SIG-M5 (cell line): Measurements from ENCODE around the gene SLK.

Experiments used
- DNase-seq: peaks from one replicate; lab custom pipeline; 2025; lab: John Stamatoyannopoulos, UW

Gene SLK

DNA sequence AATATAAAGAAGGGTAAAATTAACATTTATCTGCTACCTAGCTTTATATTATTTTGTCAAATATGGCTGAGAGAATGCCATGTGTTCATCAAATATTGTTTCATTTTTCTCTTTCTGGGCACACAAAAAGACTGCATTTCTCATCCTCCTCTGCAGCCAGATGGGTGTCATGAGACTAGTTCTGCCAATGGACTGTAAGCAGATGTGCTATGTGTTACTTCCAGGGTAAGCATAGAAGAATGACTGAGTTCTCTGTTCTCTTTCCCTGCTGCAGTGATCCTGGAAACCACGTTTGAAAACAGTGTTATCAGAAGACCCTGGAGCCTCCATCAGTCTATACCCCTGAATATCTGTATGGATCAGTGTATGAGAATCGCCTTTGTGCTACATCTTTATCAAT, 24.1 kb upstream of the SLK start:
- DNase-seq: no peak

DNA sequence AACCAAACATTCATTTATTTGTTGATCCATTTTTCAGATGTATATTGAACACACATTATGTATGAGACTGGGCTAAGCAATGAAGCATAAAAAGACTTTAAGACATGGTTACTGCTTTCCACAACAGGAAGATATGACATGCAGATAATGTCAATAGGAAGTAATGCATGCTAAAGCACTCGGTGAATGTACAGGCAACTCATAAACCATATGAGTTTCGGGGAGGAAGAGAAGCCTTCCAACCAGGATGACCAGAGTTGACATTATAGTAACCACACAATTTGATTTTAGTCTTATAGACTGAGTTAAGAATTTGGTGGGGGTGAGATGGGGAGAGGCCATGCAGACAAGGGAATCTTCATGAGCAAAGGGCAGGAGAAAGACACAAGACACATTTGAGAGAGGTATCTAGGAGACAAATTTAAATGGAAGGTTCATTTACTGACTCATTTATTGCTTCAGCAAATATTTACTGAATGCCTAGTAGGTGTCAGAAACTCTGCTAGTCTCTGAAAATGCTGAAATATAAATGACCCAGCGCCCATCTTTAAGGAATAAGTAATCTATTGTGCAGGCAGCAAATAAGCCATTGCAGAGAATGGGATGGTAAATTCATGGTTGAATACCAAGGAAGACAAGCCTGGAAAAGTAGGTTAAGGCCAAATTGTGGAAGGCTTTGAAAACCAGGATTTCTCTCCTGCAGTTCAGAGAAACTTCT, 19.0 kb upstream of the SLK start:
- DNase-seq: no peak

DNA sequence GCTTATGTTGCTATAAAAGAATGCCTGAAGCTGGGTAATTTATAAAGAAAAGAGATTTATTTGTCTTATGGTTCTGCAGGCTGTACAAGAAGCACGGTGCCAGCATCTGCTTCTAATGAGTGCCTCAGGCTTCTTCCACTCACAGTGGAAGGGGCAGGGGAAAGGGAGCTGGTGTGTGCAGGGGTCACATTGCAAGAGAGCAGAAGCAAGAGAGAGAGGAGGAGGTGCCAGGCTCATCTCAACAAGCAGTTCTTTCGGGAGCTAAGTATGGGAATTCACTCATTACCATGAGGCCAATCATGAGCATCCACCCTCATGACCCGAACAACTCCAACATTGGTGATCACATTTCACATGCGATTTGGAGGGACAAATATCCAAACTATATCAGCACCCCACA, 17.2 kb upstream of the SLK start:
- DNase-seq: no peak

DNA sequence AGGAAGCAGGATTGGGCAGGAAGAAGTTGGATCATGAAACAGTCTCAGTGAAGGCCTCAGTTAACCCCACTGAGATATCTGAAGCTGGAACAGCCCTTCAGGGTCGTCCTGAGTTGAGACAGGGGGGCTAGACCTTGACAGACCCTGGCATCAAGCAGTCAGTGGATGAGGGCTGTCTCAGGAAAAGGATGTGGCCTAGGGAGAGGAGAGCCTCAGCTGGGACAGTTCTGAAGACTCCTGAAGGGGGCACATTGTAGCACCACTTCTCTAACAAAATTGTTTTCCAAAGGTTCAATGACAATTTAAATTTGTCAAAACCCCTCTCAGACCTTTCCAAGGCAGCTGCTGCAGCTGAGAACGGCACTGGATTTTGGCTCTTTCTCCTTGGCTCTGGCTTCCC, 15.8 kb upstream of the SLK start:
- no peak for DNase-seq

DNA sequence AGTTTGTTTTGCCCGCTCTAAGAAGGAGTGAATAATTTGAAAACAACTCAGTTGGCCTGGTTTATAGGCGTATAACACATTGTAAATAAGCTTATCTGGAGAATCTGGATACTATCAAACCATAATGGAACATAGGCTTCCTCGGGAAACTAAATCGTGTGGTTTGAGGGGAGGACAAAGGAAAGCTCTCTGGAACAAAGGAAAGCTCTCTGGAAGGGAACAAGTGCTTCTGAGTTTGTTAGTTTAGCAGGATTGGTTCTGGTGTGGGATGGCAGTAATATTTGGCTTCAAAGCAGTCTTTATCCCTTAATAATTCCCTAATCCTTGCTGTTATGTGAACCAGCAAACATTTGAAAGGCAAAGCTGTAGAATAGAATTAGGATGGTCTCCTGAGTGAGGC, 15.0 kb upstream of the SLK start:
- no peak for DNase-seq

DNA sequence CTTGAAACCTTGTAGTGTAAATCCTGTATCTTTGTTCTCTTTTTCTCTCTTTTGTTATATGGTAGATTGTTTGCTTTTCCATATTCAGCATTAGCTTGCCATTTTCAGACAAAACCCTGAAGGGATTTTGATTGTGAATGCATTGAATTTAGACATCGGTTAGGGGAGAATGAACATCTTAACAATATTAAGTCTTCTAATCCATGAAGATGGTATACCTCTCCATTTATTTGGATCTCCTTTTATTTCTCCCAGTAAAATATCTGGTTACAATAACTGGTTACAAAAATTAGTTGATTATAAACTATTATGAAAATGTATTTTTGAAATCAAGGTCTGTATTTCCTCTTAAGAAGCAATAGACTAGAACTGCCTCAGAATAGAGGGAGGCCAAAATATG, 12.4 kb upstream of the SLK start:
- DNase-seq: no peak

DNA sequence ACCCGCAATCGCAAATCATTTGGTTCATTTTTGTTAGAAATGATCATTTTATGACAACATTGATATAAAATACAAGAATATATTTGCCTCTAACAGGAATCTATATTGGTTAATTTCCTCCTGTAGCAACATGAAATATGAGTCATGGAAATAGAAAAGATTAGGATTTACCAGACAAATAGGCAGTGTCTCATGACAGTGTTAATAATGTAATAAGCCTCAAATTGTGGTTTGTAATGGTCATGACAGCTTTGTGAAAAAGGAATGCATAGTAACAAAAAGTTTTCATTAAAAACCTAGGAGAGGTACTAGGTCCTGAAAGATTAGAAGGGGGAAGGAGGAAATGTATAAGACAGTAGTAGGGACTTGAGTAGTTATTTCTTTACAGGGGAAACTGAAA, 7.9 kb upstream of the SLK start:
- DNase-seq: no peak

DNA sequence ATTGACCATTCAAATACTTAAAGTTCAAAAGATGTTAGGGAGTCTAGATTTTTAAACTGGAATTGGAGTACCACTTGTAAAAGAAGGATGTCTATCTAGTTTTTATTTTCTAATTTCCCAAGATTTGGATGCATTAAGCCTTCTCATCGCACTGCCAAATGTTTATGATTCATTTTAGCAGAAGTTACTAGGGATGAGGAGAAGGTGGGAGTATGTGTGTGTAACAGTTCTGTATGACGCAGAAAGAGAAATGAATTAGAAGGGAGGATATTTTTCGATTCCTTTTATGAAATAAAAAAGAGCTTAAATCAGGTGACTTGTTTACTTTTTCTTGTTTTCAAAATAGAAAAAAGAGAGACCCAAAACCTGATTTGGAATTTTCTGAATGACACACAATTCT, 6.8 kb upstream of the SLK start:
- no peak for DNase-seq

DNA sequence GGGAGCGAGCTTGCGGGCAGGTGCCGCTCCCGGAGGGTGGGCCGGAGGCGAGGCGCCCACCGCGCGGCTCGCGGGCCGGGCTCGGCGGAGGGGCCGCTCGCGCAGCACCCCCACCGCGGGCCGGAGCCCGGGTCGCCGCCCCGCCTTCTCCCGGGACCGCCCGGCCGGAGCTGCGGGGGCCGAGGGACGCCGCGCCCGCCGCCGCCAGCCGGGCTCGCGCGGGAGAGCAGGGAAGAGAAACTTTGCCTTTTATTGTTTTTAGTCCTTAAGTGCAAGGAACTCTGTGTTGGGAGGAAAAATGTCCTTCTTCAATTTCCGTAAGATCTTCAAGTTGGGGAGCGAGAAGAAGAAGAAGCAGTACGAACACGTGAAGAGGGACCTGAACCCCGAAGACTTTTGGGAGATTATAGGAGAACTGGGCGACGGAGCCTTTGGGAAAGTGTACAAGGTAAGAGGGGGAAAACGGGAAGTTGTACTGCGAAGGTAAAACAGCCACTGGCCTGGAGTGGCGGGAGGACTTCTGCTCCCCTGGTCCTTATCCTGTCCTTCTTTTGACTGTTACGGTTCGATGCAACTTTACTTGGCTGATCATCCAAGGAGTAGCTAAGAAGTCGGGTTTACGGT, 620 bp downstream of the SLK start:
- DNase-seq: no peak

DNA sequence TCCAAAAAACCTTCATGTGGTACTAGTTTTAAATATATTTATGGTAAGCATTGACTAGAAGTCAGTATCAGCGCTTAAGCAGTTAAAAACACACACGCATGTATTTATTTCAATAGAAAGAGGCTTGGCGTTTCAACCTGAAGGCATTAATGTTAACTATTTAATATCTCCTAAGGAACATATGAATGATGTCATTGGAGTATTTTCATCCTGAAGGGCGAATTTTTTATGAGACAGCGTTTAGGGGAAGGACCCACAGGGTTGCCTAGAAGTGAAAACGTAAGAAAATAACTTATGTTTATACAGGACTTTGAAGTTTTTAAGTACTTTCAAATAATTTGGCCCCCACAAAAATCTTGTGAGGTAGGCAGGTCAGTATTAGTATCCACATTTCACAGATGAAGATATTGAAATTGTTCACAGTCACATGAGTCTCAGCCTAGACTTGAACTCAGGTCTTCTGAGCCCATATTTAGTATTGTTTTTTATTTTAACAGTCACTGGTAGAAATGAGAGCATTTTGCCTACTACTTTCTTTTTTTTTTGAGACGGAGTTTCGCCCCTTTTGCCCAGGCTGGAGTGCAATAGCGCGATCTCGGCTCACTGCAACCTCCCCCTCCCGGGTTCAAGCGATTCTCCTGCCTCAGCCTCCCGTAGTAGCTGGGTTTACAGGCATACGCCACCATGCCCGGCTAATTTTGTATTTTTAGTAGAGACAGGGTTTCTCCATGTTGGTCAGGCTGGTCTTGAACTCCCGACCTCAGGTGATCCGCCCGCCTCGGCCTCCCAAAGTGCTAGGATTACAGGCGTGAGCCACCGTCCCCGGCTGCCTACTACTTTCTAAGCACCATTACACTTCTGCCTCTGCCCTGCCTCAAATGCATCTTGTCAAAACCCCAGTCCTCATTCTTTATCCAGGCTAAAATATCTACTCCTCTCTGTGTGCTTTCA, 1.8 kb downstream of the SLK start:
- no peak for DNase-seq

DNA sequence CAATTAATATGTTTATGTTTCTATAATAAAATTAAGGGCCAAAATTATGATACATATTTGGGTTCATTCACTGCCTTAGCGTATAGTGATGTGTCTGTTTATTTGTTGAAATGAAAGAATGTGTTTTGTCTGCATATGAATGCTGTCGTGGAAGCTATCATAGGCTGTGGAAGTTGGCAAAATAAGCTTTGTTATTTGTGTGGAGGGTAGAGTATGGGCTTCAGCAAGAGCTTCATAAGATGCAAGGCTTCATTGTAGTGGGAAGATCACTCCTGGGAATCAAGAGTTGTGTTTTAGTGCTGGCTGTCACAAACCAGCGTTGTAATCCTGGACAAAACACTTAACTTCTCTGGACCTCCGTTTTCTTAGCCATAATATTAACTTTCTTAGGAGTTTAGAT, 2.5 kb downstream of the SLK start:
- DNase-seq: no peak

DNA sequence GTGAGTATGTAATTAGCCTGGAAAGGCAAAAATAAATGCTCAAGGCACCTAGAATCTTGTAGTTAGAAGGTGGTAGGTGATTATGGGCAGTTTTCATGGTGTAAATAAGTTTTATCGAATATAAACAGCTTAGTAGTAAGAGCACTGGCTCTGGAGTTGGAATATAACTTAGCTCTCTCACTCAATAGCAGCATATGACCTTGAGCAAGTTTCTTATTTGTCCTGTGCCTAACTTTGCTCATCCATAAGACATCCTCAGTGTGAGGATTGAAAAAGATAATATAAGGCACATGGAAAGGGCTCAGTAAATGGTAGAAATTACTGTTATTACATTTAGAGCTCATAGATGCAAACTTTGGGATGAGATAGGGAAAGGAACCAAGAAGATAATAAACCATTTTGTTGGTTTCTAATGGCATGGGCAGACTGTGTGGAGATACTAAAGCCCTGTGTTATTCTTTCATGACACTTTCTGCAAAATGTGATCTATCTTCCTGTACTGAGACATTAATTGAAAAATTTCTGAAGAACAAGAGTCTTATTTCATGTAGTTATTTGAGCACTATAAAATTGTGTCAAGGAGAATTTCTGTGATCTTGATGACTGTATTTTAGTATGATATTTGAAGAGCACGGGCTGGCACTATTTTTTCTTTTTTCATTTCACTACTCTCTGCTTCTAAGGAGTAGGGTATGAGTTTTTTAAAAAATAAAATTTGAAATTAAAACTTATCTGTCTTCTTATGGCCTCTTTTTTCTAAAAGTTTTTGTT, 3.1 kb downstream of the SLK start:
- no peak for DNase-seq

DNA sequence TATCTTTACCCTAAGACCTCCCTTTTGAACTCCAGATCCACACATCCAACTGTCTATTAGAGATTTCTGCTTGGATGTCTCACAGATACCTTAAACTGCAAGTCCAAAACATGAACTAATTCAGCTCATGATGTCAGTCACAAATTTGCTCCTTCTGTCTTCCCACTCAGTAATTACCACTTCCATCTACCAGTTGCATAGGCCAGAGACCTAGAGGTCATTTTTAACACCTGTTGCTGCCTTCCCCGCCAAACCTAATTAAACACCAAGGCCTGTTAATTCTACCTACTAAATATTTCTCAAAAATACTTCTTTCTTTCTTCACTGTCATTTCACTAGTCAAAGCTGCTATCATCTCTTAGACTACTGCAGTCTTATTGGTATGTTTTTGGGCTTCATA, 8.2 kb downstream of the SLK start:
- DNase-seq: no peak

DNA sequence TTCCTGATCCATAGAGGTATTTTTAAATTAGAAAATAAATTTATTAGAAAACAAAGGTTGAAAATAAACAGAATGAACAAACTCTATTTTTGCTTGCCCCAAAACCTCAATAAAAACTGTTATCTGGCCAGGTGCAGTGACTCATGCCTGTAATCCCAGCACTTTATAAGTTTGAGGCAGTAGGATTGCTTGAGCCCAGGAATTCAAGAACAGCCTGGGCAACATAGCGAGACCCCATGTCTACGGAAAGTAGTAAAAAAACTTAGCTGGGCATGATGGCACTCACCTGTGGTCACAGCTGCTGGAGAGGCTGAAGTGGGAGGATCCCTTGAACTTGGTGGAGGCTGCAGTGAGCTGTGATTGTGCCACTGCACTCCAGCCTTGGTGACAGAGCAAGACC, 10.3 kb downstream of the SLK start:
- no peak for DNase-seq

DNA sequence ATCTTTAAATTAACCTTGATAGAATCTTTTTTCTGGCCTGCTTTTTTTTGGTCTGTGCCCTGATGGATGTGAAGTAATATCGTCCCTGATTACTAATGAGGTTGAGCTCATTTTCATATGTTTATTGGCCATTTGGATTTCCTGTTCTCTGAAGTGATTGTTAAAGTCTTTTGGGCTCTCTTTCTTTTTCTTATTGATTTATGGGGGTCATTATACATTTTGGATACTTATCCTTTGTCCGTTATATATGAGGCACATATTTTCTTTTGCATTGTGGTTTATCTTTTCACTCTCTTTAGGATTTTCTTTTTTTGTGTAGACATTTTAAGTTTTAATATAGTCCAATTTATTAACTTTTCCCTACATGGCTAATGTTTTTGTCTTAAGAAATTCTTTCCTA, 12.6 kb downstream of the SLK start:
- no peak for DNase-seq

DNA sequence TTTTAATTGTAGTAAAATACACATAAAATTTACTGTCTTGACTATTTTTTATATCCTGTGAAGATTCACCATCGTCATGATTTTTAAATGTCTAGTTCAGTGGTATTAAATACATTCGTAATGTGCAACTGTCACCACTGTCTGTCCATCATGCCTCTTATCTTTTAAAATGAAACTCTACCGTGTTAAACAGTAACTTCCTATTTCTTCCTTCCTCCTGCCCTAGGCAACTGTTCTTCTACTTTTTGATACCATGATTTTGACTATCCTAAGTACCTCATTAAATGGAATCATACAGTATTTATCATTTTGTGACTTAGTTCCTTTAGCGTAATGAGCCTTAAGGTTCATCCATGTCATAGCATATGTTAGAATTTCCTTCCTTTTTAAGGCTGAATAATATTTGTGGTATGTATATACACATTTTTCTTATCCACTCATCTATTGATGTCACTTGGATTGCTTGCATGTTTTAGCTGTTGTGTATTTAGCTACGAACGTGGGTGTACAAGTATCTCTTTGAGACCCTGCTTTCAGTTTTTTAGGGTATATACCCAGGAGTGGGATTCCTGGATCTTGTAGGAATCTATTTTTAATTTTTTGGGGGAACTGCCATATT, 13.5 kb downstream of the SLK start:
- no peak for DNase-seq

DNA sequence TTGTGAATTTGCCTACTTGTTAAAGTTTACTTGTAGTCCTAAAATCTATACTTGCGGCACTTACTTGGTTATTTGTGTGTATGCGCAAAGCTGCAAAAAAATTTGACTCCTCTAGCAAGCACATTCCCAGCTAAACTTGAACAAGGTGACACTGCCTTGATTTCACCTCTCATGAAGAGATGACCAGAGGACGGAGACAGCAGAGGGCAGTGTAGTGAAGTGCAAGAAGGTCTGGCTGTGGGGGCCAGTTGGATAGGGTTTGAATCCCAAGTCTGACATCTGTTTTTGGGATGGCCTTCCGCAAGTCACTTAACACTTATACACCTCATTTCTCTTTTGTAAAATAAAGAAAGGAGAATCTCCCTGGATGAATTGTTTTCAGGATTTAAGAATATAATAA, 15.7 kb downstream of the SLK start:
- DNase-seq: no peak

DNA sequence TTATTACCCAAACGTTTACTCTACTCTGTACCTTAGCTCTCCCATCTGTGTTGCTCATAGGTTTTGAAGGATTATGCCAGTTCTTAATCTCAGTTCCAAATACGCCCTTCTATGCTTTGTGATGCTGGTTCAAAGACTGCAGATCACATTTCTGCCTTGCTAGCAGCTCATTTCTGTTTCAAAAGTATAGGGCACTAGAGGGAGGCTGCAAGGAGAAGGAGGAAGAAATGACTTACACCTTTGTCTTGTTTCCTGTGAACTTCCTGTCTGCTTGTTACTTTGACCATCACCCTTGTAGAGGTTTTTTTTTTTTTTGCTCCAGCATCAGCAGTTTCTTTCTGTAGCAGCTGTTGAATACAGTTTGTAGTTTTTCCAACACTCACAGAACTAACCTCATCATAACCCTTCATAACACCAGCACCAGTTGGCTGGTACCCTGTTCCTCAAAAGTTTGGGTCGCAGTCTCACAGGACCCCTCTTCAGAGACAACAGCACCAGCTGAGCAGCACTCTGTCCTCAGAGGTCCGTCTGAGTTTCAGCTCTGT, 16.5 kb downstream of the SLK start:
- DNase-seq: no peak

DNA sequence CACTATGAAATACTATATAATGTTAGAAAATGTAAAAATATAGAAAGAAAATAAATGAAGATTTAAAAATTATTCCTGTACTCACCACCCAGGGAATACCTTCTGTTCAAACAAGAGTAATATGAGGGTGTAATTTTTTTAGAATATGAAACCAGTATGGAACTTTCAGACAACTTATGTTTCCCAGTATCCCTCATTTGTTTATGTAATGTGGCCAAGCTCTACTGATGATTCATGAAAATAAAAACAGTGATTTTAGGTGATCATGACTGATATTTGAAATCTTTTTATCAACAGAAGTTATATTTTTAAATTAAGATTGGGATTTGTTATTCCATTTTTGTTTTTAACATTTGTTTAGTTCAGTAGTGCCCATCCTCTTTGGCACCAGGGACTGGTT, 18.8 kb downstream of the SLK start:
- DNase-seq: no peak

DNA sequence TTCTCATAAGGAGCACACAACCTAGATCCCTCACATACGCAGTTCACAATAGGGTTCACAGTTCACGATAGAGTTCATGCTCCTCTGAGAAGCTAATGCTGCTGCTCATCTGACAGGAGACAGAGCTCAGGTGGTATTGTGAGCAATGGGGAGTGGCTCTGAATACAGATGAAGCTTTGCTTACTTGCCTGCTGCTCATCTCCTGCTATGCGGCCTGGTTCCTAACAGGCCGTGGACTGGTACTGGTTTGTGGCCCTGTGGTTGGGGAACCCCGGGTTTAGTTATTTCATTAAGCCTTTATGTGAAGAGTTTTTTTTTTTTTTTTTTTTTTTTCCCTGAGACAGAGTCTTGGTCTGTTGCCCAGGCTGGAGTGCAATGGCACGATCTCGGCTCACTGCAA, 19.4 kb downstream of the SLK start:
- DNase-seq: no peak

DNA sequence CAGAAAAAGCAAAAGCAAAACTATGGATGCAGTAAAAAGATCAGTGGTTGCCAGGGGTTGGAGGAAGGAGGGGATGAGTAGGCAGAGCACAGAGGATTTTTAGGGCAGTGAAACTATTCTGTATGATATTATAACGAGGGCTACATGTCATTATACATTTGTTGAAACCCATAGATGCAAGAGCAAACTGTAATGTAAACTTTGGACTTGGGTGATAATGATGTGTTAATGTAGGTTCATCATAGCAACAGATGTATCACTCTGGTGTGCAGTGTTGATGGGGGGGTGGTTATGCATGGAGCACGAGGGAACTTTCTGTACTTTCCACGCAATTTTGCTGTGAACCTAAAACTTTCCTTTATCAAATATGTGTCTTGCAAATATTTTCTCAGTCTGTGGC, 23.2 kb downstream of the SLK start:
- no peak for DNase-seq

DNA sequence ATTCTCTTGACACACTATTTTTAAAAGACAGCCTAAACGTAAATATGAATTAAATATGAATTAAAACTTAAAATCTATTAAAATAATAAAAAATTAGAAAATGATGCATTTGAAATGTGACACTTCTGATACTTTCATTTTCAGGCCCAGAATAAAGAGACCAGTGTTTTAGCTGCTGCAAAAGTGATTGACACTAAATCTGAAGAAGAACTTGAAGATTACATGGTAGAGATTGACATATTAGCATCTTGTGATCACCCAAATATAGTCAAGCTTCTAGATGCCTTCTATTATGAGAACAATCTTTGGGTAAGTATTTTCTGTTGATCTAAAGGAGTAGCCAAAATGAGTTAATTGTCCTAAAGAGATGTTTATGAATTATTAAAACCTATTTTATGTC, 23.6 kb downstream of the SLK start:
- no peak for DNase-seq
